GM18907 (cell line): ENCODE measurements around the gene DYNLT1.
"Not testable (repeated sequence)": the region's sequence is repeated elsewhere in the genome, so short reads cannot be mapped to it uniquely, and the experiment has no call there.

Experiments used
- ATAC-seq: cut with Tn5 transposase; IDR thresholded peaks from one replicate; pipeline ENCODE4 v1.9.1; 2021; ENCODE audit warnings: mild to moderate bottlenecking, moderate library complexity; ENCODE audit not compliant: unreplicated experiment

The DYNLT1 gene

GRCh38 chr6:158663625-158664165 is 19.2 kb upstream of the DYNLT1 start:
- ATAC-seq: no peak

- no peak for ATAC-seq
These were observed 18.5 kb upstream of the DYNLT1 start for GRCh38 chr6:158662954-158663624.

- ATAC-seq: no peak
These were observed 18.0 kb upstream of the DYNLT1 start for GRCh38 chr6:158662607-158662953.

GRCh38 chr6:158661156-158661685 is 16.7 kb upstream of the DYNLT1 start:
- no peak for ATAC-seq

DNA sequence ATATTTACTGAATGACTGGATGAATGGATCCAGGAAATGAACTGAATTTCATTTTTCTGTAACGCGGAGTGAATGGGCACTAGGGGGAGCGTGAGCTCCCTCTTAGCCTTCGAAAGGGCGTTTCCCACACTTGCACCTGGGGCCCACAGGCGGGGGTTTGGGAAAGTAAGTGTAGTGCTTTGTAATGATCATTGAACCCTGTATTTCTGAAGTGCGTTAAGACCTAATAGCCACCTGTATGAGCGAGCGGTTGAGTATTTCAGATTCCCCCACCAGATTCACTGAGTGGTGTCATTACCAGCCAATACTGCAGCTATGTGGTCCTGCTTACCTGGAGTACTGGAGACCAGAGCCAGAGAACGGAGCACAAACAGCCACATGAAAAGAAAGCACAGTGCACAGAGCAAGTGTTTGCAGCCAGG is 15.8 kb upstream of the DYNLT1 start:
- peak; percentile 58 for ATAC-seq

DNA sequence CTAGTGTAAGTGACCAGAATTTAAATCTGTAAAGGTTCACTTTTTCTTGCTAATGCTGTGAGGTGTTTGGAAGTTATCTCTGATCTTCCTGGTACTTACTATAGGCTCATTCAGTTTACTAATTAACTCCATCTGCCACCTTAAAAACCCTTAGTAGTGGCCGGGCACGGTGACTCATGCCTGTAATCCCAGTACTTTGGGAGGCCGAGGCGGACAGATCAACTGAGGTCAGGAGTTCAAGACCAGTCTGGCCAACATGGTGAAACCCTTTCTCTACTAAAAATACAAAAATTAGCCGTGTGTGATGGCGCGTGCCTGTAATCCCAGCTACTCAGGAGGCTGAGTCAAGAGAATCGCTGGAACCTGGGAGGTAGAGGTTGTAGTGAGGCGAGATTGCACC is 12.4 kb upstream of the DYNLT1 start:
- ATAC-seq: not testable (repeated sequence)

- ATAC-seq: no peak
These were observed 11.3 kb upstream of the DYNLT1 start for GRCh38 chr6:158655569-158656450.

GRCh38 chr6:158654960-158655489 is 10.5 kb upstream of the DYNLT1 start:
- ATAC-seq: no peak

- ATAC-seq: no peak
These were observed 10.0 kb upstream of the DYNLT1 start for GRCh38 chr6:158654498-158654897.

- ATAC-seq: peak; percentile 56
These were observed 9.2 kb upstream of the DYNLT1 start for GRCh38 chr6:158653577-158654354.

DNA sequence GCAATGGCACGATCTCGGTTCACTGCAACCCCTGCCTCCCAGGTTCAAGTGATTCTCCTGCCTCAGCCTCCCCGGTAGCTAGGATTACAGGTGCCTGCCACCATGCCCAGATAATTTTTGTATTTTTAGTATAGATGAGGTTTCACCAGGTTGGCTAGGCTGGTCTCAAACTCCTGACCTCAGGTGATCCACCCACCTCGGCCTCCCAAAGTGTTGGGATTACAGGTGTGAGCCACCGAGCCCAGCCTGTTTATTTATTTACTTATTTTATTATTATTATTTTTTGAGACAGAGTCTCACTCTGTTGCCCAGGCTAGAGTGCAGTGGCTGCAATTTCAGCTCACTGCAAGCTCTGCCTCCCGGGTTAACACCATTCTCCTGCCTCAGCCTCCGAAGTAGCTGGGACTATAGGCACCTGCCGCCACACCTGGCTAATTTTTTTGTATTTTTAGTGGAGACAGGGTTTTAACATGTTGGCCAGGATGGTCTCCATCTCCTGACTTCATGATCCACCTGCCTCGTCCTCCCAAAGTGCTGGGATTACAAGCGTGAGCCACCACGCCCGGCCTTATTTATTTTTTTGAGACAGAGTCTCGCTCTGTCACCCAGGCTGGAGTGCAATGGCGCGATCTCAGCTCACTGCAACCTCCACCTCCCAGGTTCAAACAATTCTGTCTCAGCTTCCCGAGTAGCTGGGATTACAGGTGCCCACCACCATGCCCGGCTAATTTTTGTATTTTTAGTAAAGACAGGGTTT is 7.6 kb upstream of the DYNLT1 start:
- not testable (repeated sequence) for ATAC-seq

GRCh38 chr6:158649289-158650143 is 5.0 kb upstream of the DYNLT1 start, which contains the start of gene SYTL3:
TSS of gene SYTL3 (plus strand) at chr6:158650054. CDS start at chr6:158663269, 13,215 bp downstream.
- ATAC-seq: peak; percentile 62

- peak; percentile 20 for ATAC-seq
These were observed 4.2 kb upstream of the DYNLT1 start for GRCh38 chr6:158648682-158649131.

DNA sequence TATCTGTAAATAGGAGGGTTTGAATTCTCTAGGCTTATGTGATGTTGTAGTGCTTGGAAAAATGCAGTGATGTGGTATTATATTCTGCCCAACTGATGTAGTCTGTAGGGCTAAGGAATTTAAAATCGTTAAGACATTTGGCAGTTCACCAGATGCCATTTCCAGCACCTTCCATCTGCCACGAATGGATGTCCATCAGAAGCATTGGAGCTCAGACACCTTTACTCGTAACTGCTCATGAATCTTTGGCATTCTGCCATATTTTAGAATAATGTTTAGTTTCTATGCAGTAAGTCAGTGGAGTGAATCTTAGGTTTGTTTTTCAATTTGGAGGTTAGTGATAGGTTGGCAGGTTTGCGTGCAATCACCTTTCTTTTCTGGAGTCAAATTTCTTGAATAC is 3.0 kb upstream of the DYNLT1 start:
- no peak for ATAC-seq

DNA sequence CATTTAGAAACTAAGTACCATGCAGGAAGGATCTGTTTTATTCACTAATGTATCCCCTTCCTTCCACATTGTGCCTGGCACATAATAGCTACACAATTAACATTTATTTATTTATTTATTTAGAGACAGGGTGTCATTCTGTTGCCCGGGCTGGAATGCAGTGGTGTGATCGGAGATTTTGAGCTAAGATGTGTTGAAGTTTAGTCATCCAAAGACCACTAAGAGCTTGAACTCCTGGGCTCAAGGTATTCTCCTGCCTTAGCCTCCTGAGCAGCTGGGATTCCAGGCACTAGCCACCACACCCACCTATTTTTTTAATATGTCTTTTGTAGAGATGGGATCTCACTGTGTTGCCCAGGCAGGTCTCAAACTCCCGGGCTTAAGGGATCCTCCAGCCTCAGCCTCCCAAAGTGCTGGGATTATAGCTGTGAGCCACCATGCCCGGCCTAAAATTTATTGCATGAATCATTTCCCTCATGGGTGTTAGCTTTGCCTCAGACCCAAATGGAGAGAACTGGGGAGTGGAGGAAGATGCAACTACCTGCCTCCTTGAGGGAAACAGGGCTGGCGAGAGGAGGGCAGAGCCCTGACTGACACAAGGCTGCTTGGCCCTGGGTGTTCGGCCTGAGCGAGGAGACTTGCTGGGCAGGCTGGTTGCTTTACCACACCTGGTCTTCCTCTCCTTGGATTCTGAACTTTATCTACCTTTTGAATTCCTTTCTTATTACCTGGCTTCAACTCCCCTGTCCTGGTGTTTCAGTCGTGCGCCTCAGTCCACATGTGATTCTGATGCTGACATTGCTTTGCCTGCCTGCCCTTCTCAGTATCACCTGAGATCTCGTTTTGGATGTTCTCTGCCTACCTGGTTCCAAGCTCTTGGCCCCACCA is 1.7 kb upstream of the DYNLT1 start:
- ATAC-seq: no peak

DNA sequence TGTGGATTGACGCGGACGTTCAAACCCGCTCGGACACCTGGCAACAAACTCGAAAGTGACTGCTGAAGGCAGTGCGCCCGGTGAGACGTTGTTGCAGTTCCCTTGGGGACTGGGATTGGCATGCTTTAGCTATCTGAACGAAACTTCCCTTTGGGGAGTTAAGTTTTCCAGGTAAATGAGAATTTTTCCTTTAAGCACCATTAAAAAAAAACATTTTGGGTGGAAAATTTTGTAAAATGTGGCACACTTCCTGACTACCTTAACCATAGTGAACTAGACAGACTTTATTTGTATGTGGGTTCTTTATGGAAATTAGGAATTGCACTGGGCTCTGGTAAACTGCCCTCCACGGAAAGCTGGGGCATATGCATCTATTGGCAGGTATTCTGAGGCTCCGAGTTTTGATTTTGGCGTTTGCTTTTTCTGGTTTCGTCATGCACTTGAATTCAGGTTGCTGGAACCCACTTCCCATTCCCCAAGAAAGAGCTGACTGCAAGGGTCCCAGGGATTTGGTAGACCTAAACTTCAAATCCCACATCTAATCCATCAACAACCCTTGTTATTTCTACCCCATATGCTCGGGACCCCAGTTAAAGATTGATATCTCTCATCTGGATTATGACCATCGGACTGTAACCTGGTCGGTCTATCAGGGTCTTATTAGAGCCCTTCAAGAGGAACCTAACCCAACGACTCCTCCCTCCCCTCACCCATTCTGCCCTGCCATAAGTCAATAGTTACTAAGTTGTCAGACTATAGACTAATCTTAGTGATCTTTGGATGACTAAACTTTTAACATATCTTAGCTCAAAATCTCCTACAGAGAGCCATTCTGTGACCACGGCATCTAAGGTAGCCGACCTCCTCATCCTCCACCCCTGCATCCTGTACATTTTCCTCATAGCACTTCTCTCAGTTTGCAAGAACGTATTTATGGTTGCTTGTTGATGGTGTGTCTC is 800 bp upstream of the DYNLT1 start:
- no peak for ATAC-seq

- ATAC-seq: no peak
These were observed 710 bp downstream of the DYNLT1 start for GRCh38 chr6:158643836-158644230.
